Measurements from ENCODE around the gene CDC6.

GRCh38 chr17:40314584-40314956, 26.9 kb downstream of the CDC6 start:
- TF ChIP-seq CTCF (conservative IDR thresholded peaks at IDR 0.05; ENCODE audit: low read length) (peak; percentile 22), EZH2phosphoT487 (IDR thresholded peaks at IDR 0.05; ENCODE audit: borderline replicate concordance) (no peak)
